IgD-negative memory B cell (primary cell): ENCODE data around the gene AXDND1. TPM values are rescaled to one million over a fixed set of nuclear protein-coding genes. Genes with fewer than 3 reads are reported as not detected.

Experiments used
- H3K27ac Mint-ChIP-seq, 3 donors: one replicate each; pipeline ENCODE4 v1.8.0; 2020 to 2022; ENCODE audit warnings: mild to moderate bottlenecking in 3 of 3, mixed read lengths in 3 of 3, moderate library complexity in 1 of 3
- H3K27me3 Mint-ChIP-seq: one replicate; pipeline ENCODE4 v1.8.0; 2021; ENCODE audit warnings: mixed read lengths
- H3K36me3 Mint-ChIP-seq: one replicate; pipeline ENCODE4 v1.8.0; 2020; ENCODE audit warnings: mild to moderate bottlenecking, mixed read lengths
- H3K4me1 Mint-ChIP-seq, 3 donors: one replicate each; pipeline ENCODE4 v1.8.0; 2020 to 2022; ENCODE audit warnings: mixed read lengths in 3 of 3, mild to moderate bottlenecking in 1 of 3
- H3K4me3 Mint-ChIP-seq, 4 donors: one replicate each; pipeline ENCODE4 v1.8.0; 2020 to 2022; ENCODE audit warnings: mild to moderate bottlenecking in 4 of 4, mixed read lengths in 4 of 4, moderate library complexity in 3 of 4
- H3K9me3 Mint-ChIP-seq, 3 donors: one replicate each; pipeline ENCODE4 v1.8.0; 2020 to 2021; ENCODE audit warnings: mixed read lengths in 3 of 3, mild to moderate bottlenecking in 1 of 3
- polyA plus RNA-seq: library from polyadenylated mRNA; unstranded; fragments of 300-500 nt; fragmentation: Illumina TruSeq; gene quantifications from one replicate; pipeline ENCODE4 v1.2.3, GENCODE V29; 2021

The AXDND1 gene
- polyA plus RNA-seq, 1 donor from 2014 or later, result not detected

GRCh38 chr1:179591253-179591591 lies 225.5 kb downstream of the AXDND1 start:
- peaks cover 0 to 2% (median 0%) of the 10 kb centered on the region in 3 donors for H3K4me1 Mint-ChIP-seq
- no peaks in the 10 kb centered on the region for H3K36me3 Mint-ChIP-seq
- no peak overlapping the region for H3K27ac Mint-ChIP-seq
- no peak overlapping the region for H3K4me3 Mint-ChIP-seq
- H3K9me3 Mint-ChIP-seq, result peaks cover 0 to 3% (median 0%) of the 10 kb centered on the region in 3 donors
- H3K27me3 Mint-ChIP-seq, result peaks cover 34% of the 10 kb centered on the region

GRCh38 chr1:179591592-179592580 lies 226.1 kb downstream of the AXDND1 start, which contains the start of gene TDRD5:
TSS of gene TDRD5 (plus strand) at chr1:179591832. CDS start at chr1:179592616, 784 bp downstream.
- Mint-ChIP-seq H3K9me3 (peaks cover 0 to 3% (median 0%) of the 10 kb centered on the region in 3 donors), H3K27me3 (peaks cover 31% of the 10 kb centered on the region), H3K27ac (no peak within 1 kb of the TSS), H3K4me3 (no peak within 1 kb of the TSS), H3K4me1 (no peaks in the 10 kb centered on the region), H3K36me3 (no peaks in the 10 kb centered on the region)

GRCh38 chr1:179598631-179599030 lies 232.9 kb downstream of the AXDND1 start:
- Mint-ChIP-seq H3K4me3 (no peak overlapping the region), H3K4me1 (peaks cover 0 to 4% (median 2%) of the 10 kb centered on the region in 3 donors), H3K36me3 (no peaks in the 10 kb centered on the region), H3K9me3 (peaks cover 4 to 12% (median 6%) of the 10 kb centered on the region in 3 donors), H3K27me3 (peaks cover 3% of the 10 kb centered on the region), H3K27ac (no peak overlapping the region)

- Mint-ChIP-seq H3K9me3 (peaks cover 4 to 14% (median 12%) of the 10 kb centered on the region in 3 donors), H3K4me3 (no peak overlapping the region), H3K27ac (no peak overlapping the region), H3K36me3 (no peaks in the 10 kb centered on the region), H3K27me3 (peaks cover 3% of the 10 kb centered on the region), H3K4me1 (peaks cover 0 to 4% (median 2%) of the 10 kb centered on the region in 3 donors)
Measured at GRCh38 chr1:179599623-179600249, 234.0 kb downstream of the AXDND1 start.

- no peak overlapping the region for H3K4me3 Mint-ChIP-seq
- H3K27me3 Mint-ChIP-seq, result no peaks in the 10 kb centered on the region
- H3K36me3 Mint-ChIP-seq, result no peaks in the 10 kb centered on the region
- H3K4me1 Mint-ChIP-seq, result peaks cover 0 to 4% (median 2%) of the 10 kb centered on the region in 3 donors
- H3K9me3 Mint-ChIP-seq, result peaks cover 4 to 14% (median 12%) of the 10 kb centered on the region in 3 donors
- no peak overlapping the region for H3K27ac Mint-ChIP-seq
Measured at GRCh38 chr1:179601093-179601492, 235.3 kb downstream of the AXDND1 start.

Other genes starting within 250 kb of the AXDND1 start
- gene ABL2, start 136.3 kb upstream of the AXDND1 start, polyA plus RNA-seq, result 1.3 TPM
- gene SOAT1, start 72.2 kb upstream of the AXDND1 start, polyA plus RNA-seq, result 32.9 TPM
- gene NPHS2, start 210.0 kb downstream of the AXDND1 start, polyA plus RNA-seq, result not detected
- not detected for gene TDRD5, start 225.9 kb downstream of the AXDND1 start, polyA plus RNA-seq